NCI-H1105 treated with DMSO at 0.1 percent for 48 hours (cell line): ENCODE measurements around the gene RBM6.
"Not testable (repeated sequence)": the region's sequence is repeated elsewhere in the genome, so short reads cannot be mapped to it uniquely, and the experiment has no call there.

Experiments used
- DNase-seq: peaks from one replicate; lab custom pipeline; 2025; lab: John Stamatoyannopoulos, UW

Gene RBM6

DNA sequence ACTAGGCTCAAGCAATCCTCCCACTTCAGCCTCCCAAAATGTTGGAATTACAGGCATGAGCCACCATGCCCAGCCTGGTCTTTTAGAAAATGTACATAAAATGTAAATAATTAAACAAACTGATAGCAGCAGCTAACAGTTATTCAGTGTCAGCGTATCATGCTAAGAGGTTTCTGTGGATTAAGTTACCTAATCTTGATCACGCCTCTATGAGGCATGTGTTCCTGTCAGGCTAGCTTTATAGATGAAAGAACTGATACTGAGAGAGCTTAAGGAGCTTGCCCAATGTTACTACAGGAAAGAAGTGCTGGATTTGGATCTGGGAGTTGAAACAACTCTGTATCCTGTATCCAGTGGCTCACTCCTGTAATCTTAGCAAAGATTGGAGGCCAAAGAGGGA is 25.0 kb upstream of the RBM6 start:
- DNase-seq, result no peak

DNA sequence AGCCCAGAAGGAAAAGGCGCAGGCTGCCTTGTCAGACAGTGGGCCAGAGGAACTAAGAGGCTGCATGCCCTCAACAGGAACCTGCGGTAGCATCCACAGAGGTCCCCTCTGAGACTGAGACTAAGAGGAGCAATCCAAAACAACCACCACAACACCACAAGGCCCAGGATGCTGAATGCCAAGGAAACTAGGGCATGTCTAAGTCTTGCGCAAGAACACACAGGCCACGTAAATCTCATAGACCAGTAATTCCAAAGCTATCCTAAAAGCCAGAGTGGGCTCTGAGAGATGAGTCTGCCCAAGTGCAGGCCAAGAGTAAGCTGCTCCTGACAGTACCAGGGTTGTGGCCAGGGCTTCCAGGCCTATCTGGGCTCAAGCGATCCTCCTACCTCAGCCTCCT is 23.3 kb upstream of the RBM6 start:
- no peak for DNase-seq

DNA sequence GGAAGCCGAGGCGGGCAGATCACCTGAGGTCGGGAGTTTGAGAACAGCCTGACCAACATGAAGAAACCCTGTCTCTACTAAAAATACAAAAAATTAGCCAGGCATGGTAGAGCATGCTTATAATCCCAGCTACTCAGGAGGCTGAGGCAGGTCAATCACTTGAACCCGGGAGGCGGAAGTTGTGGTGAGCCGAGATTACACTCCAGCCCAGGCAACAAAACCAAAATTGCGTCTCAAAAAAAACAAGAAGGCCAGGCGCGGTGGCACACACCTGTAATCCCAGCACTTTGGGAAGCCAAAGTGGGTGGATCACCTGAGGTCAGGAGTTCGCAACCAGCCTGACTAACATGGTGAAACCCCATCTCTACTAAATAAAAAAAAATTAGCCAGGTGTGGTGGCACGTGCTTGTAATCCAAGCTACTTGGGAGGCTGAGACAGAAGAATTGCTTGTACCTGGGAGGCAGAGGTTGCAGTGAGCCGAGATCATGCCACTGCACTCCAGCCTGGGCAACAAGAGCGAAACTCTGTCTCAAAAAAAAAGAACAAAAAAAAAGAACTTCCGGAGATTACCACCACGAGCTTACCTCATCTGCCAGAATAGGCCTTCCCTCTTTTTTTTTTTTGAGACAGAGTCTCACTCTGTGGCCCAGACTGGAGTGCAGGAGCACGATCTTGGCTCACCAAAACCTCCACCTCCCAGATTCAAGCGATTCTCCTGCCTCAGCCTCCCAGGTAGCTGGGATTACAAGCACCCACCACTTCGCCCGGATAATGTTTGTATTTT is 22.0 kb upstream of the RBM6 start:
- DNase-seq, result not testable (repeated sequence)

- DNase-seq, result no peak
These were observed 15.3 kb upstream of the RBM6 start for GRCh38 chr3:49924683-49925082.

GRCh38 chr3:49925485-49925884 is 14.5 kb upstream of the RBM6 start:
- no peak for DNase-seq

GRCh38 chr3:49926117-49926728 is 13.7 kb upstream of the RBM6 start:
- DNase-seq, result no peak

- DNase-seq, result no peak
These were observed 12.2 kb upstream of the RBM6 start for GRCh38 chr3:49927798-49928197.

GRCh38 chr3:49928481-49929017 is 11.4 kb upstream of the RBM6 start:
- no peak for DNase-seq

DNA sequence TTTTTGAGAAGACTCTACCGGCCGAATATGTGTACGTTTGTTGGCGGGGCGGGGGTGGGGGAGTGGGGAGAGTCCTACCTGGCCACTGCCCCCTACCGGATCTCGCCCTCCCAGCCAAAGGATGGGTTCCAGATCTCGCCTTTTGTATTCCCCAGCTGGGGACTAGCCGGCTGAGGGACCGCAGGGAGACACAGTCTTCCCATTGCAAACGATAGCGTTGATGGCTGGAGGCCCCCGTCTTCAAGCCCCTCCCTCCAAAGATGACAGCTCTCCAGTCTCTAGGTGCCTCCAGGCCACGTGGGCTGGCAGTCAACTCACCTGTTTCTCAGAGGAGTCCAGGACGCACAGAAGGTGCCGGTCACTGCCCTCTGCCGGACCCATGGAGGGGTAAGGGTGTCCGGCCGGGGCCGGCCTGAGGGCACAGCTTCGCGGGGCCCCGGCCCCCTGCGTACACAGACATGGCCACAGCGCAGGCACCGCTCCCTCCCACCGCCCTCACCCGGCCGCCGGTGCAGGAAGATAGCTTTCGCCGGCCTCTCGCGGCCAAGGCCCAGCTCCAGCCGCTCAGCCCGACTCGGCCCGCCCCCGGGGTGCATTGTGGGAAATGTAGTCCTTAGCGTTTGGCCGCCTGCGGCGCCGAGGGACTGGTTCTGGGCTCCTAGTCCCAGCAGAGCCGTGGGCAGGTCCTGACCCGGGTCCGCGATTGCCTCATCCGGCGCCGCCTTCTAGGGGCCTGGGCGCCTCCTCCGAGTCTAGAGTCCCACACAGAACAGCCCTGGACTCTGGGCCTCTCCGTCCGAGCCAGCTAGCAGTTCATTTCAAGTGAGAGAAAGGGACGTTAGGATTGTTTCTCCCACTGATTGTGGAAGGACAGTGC is 10.4 kb upstream of the RBM6 start, which contains the start of gene MON1A:
MON1A (minus strand) TSS at position 521 of the 877 bp plus-strand sequence. CDS start 16,465 bp downstream, outside the sequence.
- peak; percentile 69 for DNase-seq

DNA sequence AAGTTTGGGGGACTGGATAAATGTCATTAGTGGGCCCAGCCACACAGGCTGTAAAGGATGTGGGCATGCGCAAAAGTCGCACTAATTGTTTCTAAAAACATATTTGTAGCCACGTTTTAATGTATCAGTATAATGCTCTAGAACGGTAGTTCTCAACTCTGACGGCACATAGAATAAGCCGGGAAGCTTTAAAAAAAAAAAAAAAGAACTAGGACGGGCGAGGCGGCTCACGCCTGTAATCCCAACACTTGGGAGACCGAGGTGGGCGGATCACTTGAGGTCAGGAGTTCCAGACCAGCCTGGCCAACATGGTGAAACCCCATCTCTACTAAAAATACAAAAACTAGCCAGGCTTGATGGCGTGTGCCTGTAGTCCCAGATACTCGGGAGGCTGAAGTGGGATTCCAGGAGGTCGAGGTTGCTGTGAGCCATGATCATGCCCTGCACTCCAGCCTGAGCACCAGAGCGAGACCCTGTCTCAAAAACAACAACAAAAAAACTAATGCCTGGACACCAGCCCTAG is 9.7 kb upstream of the RBM6 start:
- no peak for DNase-seq

DNA sequence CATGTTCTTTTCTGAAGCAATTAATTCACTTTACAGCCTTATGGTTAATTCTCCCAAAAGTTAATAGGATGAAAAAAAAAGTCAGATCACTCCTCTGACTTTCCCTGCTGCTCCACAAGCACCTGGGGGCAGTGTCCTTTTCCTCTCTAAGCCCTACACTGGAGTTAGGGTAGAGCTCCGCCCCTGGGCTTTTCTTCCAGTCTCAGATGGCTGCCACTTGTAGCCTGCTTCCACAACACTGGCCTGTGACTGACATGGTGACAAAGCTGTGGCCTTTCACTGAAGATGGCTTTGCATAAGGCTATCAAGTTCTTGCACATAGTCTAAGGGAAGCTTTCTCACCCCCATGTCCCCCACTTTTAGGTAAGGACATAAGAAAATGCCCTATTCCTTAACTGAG is 9.0 kb upstream of the RBM6 start:
- DNase-seq, result peak; percentile 8

DNA sequence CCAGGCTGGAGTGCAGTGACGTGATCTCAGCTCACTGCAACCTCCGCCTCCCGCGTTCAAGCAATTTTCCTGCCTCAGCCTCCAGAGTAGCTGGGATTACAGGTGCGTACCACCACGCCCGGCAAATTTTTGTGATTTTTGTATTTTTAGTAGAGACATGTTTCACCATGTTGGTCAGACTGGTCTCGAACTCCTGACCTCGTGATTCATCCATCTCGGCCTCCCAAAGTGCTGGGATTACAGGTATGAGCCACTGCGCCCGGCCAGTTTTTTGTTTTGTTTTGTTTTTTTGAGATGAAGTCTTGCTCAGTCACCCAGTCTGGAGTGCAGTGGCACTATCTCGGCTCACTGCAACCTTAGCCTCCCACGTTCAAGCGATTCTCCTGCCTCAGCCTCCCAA is 7.7 kb upstream of the RBM6 start:
- DNase-seq, result not testable (repeated sequence)

DNA sequence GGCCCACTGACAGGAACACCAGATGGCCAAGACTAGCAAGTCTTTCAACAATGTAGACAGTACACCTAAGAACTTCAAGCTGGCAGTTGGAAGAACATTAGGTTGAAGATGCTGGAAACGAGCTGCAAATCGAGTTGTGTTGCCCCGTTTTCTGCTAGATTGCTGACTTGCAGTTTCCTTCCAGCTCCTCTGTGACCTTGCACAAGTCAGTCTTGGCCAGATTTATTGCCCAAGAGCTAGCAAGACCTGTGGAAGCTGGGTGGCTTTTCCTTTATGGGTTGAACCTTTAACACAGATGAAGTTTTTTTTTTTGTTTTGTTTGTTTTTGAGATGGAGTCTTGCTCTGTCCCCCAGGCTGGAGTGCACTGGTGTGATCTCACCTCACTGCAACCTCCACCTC is 2.9 kb upstream of the RBM6 start:
- DNase-seq, result no peak

GRCh38 chr3:49940667-49941249 is 808 bp downstream of the RBM6 start:
- no peak for DNase-seq

GRCh38 chr3:49942651-49943050 is 2.7 kb downstream of the RBM6 start:
- DNase-seq, result no peak

- DNase-seq, result no peak
These were observed 13.0 kb downstream of the RBM6 start for GRCh38 chr3:49952924-49953323.

- no peak for DNase-seq
These were observed 15.7 kb downstream of the RBM6 start for GRCh38 chr3:49955636-49956035.

DNA sequence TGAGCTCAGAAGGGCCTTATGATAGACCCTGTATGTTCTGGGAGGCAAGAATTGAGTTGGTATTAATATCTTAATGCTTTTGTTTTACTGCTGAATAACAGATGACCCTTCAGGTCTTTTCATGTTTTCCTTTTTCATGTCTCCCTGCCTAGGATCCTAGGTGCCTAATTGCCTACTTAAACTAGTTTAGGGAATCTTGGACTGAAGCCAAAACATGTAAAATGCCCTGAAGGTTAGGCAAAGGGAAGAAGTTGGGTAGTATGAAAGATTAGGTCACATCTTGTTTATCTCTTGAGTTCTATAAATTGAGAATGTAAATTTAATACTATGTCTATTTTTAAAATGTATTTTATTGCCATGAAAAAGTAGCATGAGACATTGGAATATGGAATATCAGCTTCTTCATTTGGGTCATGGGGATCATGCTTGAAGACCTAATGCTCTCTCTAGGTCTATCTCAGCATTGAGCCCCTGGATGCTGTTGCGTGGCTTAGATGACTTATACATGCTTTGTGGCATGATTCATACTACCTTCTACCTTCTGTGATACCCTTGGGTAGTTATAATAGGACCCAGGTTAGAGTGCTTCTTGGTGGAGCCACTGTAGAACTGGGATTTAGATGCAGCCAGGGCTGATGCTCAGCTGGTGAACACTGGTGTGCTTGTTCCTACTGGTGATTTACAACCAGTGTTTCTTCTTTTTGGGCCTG is 26.4 kb downstream of the RBM6 start:
- peak; percentile 19 for DNase-seq

DNA sequence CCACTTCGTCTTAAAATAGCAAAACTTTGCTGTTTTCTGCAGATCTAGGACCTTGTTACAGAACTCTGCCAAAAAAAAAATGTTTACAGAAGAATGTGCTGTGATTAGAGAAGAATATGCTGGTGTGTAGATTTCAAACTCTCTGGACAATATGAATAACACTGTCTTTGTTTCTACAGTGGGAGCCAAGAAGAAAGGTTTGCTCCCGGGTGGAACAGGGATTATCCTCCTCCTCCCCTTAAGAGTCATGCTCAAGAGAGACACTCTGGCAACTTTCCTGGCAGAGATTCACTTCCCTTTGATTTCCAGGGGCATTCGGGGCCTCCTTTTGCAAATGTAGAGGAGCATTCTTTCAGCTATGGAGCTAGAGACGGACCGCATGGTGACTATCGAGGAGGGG is 27.3 kb downstream of the RBM6 start:
- no peak for DNase-seq

DNA sequence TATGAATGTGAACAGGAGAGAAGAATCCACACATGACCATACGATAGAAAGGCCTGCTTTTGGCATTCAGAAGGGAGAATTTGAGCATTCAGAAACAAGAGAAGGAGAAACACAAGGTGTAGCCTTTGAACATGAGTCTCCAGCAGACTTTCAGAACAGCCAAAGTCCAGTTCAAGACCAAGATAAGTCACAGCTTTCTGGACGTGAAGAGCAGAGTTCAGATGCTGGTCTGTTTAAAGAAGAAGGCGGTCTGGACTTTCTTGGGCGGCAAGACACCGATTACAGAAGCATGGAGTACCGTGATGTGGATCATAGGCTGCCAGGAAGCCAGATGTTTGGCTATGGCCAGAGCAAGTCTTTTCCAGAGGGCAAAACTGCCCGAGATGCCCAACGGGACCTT is 28.4 kb downstream of the RBM6 start:
- DNase-seq, result no peak

GRCh38 chr3:49972656-49973055 is 32.7 kb downstream of the RBM6 start:
- DNase-seq, result no peak
